ENCODE results near the gene CYSLTR2. TPM values are rescaled to one million over a fixed set of nuclear protein-coding genes. Genes with fewer than 3 reads are reported as not detected.

The CYSLTR2 gene, protein sequence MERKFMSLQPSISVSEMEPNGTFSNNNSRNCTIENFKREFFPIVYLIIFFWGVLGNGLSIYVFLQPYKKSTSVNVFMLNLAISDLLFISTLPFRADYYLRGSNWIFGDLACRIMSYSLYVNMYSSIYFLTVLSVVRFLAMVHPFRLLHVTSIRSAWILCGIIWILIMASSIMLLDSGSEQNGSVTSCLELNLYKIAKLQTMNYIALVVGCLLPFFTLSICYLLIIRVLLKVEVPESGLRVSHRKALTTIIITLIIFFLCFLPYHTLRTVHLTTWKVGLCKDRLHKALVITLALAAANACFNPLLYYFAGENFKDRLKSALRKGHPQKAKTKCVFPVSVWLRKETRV
- total RNA-seq = not detected in 2 replicates

DNA sequence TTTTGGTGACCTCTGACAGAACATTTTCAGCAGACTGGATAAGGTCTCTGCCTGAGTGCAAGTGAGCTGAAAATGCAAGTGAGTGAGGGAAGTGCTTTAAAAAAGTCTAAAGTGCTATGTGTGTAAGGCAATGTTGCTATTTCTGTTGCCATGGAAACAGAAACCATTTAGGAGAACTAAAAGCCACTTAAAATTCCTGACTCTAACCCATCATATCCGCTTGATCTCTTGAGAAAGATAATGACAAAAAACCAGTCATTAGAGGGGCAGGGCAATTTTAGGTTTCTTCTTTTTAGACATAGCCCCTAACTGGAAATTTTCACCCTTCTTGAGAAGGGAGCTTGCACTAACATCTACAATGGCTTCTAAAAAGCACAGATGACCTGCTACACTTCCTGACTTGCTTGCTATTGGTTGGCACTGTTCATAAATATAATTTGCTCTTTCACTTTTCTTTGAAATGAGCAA lies at the start of gene CYSLTR2:
Gene CYSLTR2, plus strand, starts transcription at position 458 of the 468 bp plus-strand sequence. CDS start 52,889 bp downstream, outside the sequence.
- TF ChIP-seq, protein P1, sequence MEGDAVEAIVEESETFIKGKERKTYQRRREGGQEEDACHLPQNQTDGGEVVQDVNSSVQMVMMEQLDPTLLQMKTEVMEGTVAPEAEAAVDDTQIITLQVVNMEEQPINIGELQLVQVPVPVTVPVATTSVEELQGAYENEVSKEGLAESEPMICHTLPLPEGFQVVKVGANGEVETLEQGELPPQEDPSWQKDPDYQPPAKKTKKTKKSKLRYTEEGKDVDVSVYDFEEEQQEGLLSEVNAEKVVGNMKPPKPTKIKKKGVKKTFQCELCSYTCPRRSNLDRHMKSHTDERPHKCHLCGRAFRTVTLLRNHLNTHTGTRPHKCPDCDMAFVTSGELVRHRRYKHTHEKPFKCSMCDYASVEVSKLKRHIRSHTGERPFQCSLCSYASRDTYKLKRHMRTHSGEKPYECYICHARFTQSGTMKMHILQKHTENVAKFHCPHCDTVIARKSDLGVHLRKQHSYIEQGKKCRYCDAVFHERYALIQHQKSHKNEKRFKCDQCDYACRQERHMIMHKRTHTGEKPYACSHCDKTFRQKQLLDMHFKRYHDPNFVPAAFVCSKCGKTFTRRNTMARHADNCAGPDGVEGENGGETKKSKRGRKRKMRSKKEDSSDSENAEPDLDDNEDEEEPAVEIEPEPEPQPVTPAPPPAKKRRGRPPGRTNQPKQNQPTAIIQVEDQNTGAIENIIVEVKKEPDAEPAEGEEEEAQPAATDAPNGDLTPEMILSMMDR (conservative IDR thresholded peaks at IDR 0.05; ENCODE audit: low read depth, low read length) = no peak

DNA sequence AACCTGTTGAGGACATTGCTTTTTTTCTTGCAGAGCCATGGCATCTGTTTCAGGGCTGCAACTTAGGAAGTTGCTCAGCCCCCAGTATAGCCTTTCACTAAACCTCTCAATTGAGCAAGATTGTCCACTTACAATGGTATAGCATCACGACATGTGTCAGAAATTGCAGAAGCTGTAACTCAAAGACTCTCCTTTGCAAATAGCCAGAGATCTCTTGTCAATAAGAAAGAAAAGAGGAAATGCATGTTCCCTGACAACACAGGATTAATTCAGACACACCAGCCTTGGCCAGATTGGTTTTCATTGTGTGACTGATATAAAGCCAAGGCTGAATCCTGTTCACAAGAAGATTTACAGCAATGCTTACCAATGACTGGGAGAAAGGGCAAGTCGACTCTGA lies 38.7 kb upstream of the CYSLTR2 start:
- TF ChIP-seq, protein P1 (conservative IDR thresholded peaks at IDR 0.05; ENCODE audit: low read depth, low read length) = no peak
- no peak for DNase-seq (ENCODE audit: low read depth)

More for the DNA sequence above, at the start of gene CYSLTR2:
- no peak for DNase-seq (ENCODE audit: low read depth)
- no peak within 1 kb of the TSS for H3K4me3 ChIP-seq (ENCODE audit: low read depth, low read length)

DNA sequence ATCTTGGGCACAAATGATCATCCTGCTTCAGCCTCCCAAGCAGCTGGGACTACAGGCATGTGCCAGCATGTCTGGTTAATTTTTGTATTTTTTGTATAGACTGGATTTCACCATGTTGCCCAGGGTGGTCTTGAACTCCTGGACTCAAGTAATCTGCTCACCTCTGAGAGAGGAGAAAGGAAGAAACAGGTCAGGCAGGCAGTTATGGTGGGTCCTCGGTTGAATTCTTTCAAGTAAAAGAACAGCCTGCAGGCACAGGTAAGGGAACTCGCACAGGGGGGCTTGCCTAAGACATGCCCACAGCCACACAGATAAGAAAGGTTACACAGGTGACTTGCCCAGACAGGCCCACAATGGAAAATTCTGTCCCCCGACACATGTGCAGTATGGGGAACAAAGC lies 34.8 kb upstream of the CYSLTR2 start:
- DNase-seq (ENCODE audit: low read depth) = no peak
- no peak overlapping the region for H3K4me3 ChIP-seq (ENCODE audit: low read depth, low read length)

More for the DNA sequence above, 38.7 kb upstream of the CYSLTR2 start:
- H3K4me3 ChIP-seq (ENCODE audit: low read depth, low read length) = no peak overlapping the region

DNA sequence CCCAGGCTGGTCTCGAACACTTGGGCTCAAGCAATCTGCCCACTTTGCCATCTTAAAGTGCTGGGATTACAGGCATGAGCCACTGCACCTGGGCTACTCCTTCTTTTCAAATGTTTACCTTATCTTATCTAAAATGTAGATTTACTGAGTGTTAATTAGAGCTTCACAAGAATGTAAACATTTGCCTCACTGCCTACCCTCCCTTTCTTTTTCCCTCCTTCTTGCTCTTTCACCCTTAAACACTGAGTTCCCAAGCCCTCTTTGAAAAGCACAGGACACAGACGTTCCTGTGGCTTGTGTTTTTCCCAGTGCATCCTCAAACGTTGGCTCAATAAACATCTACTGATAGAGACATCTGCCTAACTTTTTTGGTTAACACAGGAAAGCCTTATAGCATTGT lies 32.7 kb upstream of the CYSLTR2 start:
- TF ChIP-seq, protein P1 (conservative IDR thresholded peaks at IDR 0.05; ENCODE audit: low read depth, low read length) = no peak
- H3K4me3 ChIP-seq (ENCODE audit: low read depth, low read length) = no peak overlapping the region
- DNase-seq (ENCODE audit: low read depth) = no peak

More for the DNA sequence above, 34.8 kb upstream of the CYSLTR2 start:
- TF ChIP-seq, protein P1 (conservative IDR thresholded peaks at IDR 0.05; ENCODE audit: low read depth, low read length) = no peak

DNA sequence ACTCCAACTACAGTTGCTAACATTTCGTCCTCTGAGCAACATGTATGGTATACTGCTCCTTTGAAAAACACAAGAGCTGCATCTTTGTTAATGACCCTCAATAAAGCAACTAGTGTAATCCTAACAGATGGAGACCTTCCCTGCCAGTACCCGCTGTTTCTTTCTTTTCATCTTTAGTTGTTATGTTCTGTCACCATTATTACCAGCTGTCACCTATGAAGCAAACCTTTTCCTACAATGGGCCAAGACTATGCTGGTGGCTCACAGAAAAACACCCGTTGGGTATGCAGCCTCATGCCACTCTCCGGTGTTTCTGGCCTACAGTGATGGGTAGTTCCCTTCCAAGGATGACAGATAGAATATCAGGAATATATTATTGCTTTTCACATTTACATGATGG lies 29.7 kb upstream of the CYSLTR2 start:
- no peak overlapping the region for H3K4me3 ChIP-seq (ENCODE audit: low read depth, low read length)
- TF ChIP-seq, protein P1 (conservative IDR thresholded peaks at IDR 0.05; ENCODE audit: low read depth, low read length) = no peak
- DNase-seq (ENCODE audit: low read depth) = no peak

DNA sequence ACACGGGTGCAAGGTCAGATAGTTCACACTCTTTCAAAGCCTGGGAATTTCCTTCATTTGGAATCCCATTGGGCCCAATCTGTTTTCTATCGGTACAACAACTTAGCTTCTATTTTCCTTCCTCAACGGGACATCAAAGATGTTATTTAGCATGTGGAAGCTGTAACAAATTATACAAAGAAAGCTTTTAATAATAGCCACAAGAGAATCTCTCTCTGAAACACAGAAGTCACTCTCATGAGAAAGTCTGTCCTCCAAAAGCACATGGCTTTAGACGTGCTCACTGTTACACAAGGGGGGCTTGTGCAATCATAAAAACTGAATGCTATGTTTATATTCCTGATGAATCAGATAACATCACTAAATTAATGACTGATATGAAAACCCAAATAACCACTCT lies 28.9 kb upstream of the CYSLTR2 start:
- DNase-seq (ENCODE audit: low read depth) = no peak
- H3K4me3 ChIP-seq (ENCODE audit: low read depth, low read length) = no peak overlapping the region
- TF ChIP-seq, protein P1 (conservative IDR thresholded peaks at IDR 0.05; ENCODE audit: low read depth, low read length) = no peak
